ENCODE data around the gene C4orf33. TPM values are rescaled to one million over a fixed set of nuclear protein-coding genes. Genes with fewer than 3 reads are reported as not detected.
"Not testable (repeated sequence)": the region's sequence is repeated elsewhere in the genome, so short reads cannot be mapped to it uniquely, and the experiment has no call there.

C4orf33 gene
- total RNA-seq, 2 experiments from 2014 or later = 13.6 to 14.6 TPM

GRCh38 chr4:129109965-129110824 is 14.2 kb downstream of the C4orf33 start:
- Mint-ChIP-seq H3K4me1 (no peaks in the 10 kb centered on the region), H3K4me3 (no peak overlapping the region), H3K9me3 (no peaks in the 10 kb centered on the region), H3K27me3 (no peaks in the 10 kb centered on the region), H3K27ac (no peak overlapping the region), H3K36me3 (peaks cover 4% of the 10 kb centered on the region)
- no peak for DNase-seq

GRCh38 chr4:129110931-129111330 is 15.0 kb downstream of the C4orf33 start:
- Mint-ChIP-seq H3K27ac (no peak overlapping the region), H3K27me3 (no peaks in the 10 kb centered on the region), H3K4me1 (no peaks in the 10 kb centered on the region), H3K36me3 (peaks cover 4% of the 10 kb centered on the region), H3K9me3 (no peaks in the 10 kb centered on the region), H3K4me3 (no peak overlapping the region)
- no peak for DNase-seq

GRCh38 chr4:129111919-129112318 is 16.0 kb downstream of the C4orf33 start:
- Mint-ChIP-seq H3K36me3 (peaks cover 4% of the 10 kb centered on the region), H3K9me3 (no peaks in the 10 kb centered on the region), H3K27me3 (no peaks in the 10 kb centered on the region), H3K27ac (no peak overlapping the region), H3K4me1 (no peaks in the 10 kb centered on the region), H3K4me3 (no peak overlapping the region)
- no peak for DNase-seq

- peaks cover 6% of the 10 kb centered on the region for H3K36me3 Mint-ChIP-seq
- H3K4me3 Mint-ChIP-seq = no peak overlapping the region
- H3K27me3 Mint-ChIP-seq = no peaks in the 10 kb centered on the region
- no peak for DNase-seq
- H3K27ac Mint-ChIP-seq = no peak overlapping the region
- H3K4me1 Mint-ChIP-seq = no peaks in the 10 kb centered on the region
- no peaks in the 10 kb centered on the region for H3K9me3 Mint-ChIP-seq
Measured at GRCh38 chr4:129113434-129113833, 17.5 kb downstream of the C4orf33 start.

- H3K27me3 Mint-ChIP-seq = no peaks in the 10 kb centered on the region
- DNase-seq = no peak
- no peaks in the 10 kb centered on the region for H3K9me3 Mint-ChIP-seq
- H3K27ac Mint-ChIP-seq = no peak overlapping the region
- no peak overlapping the region for H3K4me3 Mint-ChIP-seq
- H3K4me1 Mint-ChIP-seq = no peaks in the 10 kb centered on the region
- H3K36me3 Mint-ChIP-seq = peaks cover 6% of the 10 kb centered on the region
Measured at GRCh38 chr4:129113919-129114318, 18.0 kb downstream of the C4orf33 start.

GRCh38 chr4:129117705-129118104 is 21.8 kb downstream of the C4orf33 start:
- Mint-ChIP-seq H3K27ac (no peak overlapping the region), H3K36me3 (peaks cover 2% of the 10 kb centered on the region), H3K4me3 (no peak overlapping the region), H3K4me1 (no peaks in the 10 kb centered on the region), H3K9me3 (no peaks in the 10 kb centered on the region), H3K27me3 (no peaks in the 10 kb centered on the region)
- DNase-seq = no peak

GRCh38 chr4:129126614-129127013 is 30.7 kb downstream of the C4orf33 start:
- H3K27ac Mint-ChIP-seq, DNase-seq, H3K27me3 Mint-ChIP-seq, H3K4me1 Mint-ChIP-seq, H3K36me3 Mint-ChIP-seq, H3K9me3 Mint-ChIP-seq, H3K4me3 Mint-ChIP-seq: not testable (repeated sequence)

GRCh38 chr4:129129143-129129542 is 33.2 kb downstream of the C4orf33 start:
- no peak for DNase-seq
- H3K9me3 Mint-ChIP-seq = peaks cover 8% of the 10 kb centered on the region
- H3K36me3 Mint-ChIP-seq = peaks cover 6% of the 10 kb centered on the region
- H3K4me1 Mint-ChIP-seq = no peaks in the 10 kb centered on the region
- H3K27ac Mint-ChIP-seq = no peak overlapping the region
- no peak overlapping the region for H3K4me3 Mint-ChIP-seq
- H3K27me3 Mint-ChIP-seq = no peaks in the 10 kb centered on the region

GRCh38 chr4:129131343-129131742 is 35.4 kb downstream of the C4orf33 start:
- no peak for DNase-seq
- Mint-ChIP-seq H3K4me3 (no peak overlapping the region), H3K27ac (no peak overlapping the region), H3K27me3 (no peaks in the 10 kb centered on the region), H3K36me3 (peaks cover 4% of the 10 kb centered on the region), H3K9me3 (peaks cover 6% of the 10 kb centered on the region), H3K4me1 (no peaks in the 10 kb centered on the region)

- Mint-ChIP-seq H3K4me1 (no peaks in the 10 kb centered on the region), H3K36me3 (peaks cover 4% of the 10 kb centered on the region), H3K27ac (no peak overlapping the region), H3K4me3 (no peak overlapping the region), H3K27me3 (no peaks in the 10 kb centered on the region), H3K9me3 (peaks cover 4% of the 10 kb centered on the region)
- DNase-seq = no peak
Measured at GRCh38 chr4:129136433-129136832, 40.5 kb downstream of the C4orf33 start.

GRCh38 chr4:129138810-129139496 is 43.0 kb downstream of the C4orf33 start:
- Mint-ChIP-seq H3K27me3 (no peaks in the 10 kb centered on the region), H3K4me1 (no peaks in the 10 kb centered on the region), H3K4me3 (no peak overlapping the region), H3K27ac (no peak overlapping the region), H3K36me3 (no peaks in the 10 kb centered on the region), H3K9me3 (no peaks in the 10 kb centered on the region)
- DNase-seq = no peak

GRCh38 chr4:129140521-129140920 is 44.6 kb downstream of the C4orf33 start:
- DNase-seq = no peak
- no peaks in the 10 kb centered on the region for H3K4me1 Mint-ChIP-seq
- no peak overlapping the region for H3K27ac Mint-ChIP-seq
- no peaks in the 10 kb centered on the region for H3K9me3 Mint-ChIP-seq
- no peak overlapping the region for H3K4me3 Mint-ChIP-seq
- H3K27me3 Mint-ChIP-seq = no peaks in the 10 kb centered on the region
- no peaks in the 10 kb centered on the region for H3K36me3 Mint-ChIP-seq

GRCh38 chr4:129143359-129143758 is 47.4 kb downstream of the C4orf33 start:
- Mint-ChIP-seq H3K36me3 (no peaks in the 10 kb centered on the region), H3K27me3 (no peaks in the 10 kb centered on the region), H3K4me1 (no peaks in the 10 kb centered on the region), H3K27ac (no peak overlapping the region), H3K9me3 (no peaks in the 10 kb centered on the region), H3K4me3 (no peak overlapping the region)
- no peak for DNase-seq

- Mint-ChIP-seq H3K27ac (no peak overlapping the region), H3K27me3 (no peaks in the 10 kb centered on the region), H3K4me3 (no peak overlapping the region), H3K4me1 (no peaks in the 10 kb centered on the region), H3K9me3 (no peaks in the 10 kb centered on the region), H3K36me3 (no peaks in the 10 kb centered on the region)
- no peak for DNase-seq
Measured at GRCh38 chr4:129144755-129145206, 48.8 kb downstream of the C4orf33 start.

GRCh38 chr4:129145222-129145730 is 49.3 kb downstream of the C4orf33 start:
- no peaks in the 10 kb centered on the region for H3K27me3 Mint-ChIP-seq
- no peak overlapping the region for H3K4me3 Mint-ChIP-seq
- H3K4me1 Mint-ChIP-seq = no peaks in the 10 kb centered on the region
- no peak overlapping the region for H3K27ac Mint-ChIP-seq
- H3K36me3 Mint-ChIP-seq = no peaks in the 10 kb centered on the region
- DNase-seq = no peak
- H3K9me3 Mint-ChIP-seq = no peaks in the 10 kb centered on the region
